Measurements from ENCODE around the gene DDX56. TPM values are rescaled to one million over a fixed set of nuclear protein-coding genes. Genes with fewer than 3 reads are reported as not detected.
A peak's percentile ranks its signal among the peaks of the same experiment; 100 is the strongest.

DDX56 gene
- total and polyA plus RNA-seq, 9 of the 15 experiments (the other 6 are each of a cell fraction or from before 2014, with no cell fraction given) = 33.0 to 145 (median 102) TPM

DNA sequence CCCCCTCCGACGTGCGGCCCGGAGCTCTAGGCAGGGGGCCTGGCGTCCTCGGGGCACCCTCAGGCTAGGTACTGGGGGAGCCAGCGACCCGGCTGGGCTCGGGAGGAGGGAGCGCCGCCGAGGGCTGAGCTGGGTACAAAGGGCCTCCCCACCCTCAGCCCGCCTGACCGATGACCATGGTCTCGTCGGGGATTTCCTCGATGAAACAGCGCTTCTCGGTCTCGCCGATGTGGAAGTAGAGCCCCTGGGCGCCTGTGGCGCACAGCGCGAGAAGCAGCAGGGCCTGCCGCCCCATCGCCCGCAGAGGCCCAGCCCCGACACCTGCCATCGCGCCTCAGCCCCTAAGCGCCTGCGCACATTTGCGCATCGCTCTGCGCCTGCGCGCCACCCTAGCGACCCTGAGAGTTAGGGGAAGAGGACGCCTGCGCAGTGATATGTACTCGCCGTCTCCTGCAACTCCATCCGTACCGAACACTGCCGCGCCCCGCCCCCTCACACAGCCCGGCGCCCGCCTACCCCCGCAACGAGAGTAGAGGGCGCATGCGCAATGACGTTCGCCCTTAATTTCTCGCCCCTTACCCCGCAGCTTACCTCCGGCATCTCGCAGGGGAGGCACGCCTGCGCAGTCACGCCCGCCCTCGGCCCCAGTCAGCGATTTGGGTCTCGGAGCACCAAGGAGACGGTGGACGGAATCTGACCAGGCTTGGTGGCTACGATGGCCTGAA is 8.3 kb upstream of the DDX56 start, which contains the start of gene TMED4 (continued):
- TF ChIP-seq JUND (IDR thresholded peaks at IDR 0.05; ENCODE audit: borderline replicate concordance, low read depth, low read length) (peak; percentile 58), JUND (tag; IDR thresholded peaks at IDR 0.05; ENCODE audit: borderline replicate concordance, low read depth, low read length) (0 out of 3 replicates have a peak, but pooled peaks have one; percentile 18), SMAD2 (IDR thresholded peaks at IDR 0.05; ENCODE audit: low read depth, low read length) (no peak), NCOR1 (IDR thresholded peaks at IDR 0.05) (no peak), POLR2B (IDR thresholded peaks at IDR 0.05; ENCODE audit: low read depth, partially characterized antibody) (peak; percentile 96), THAP12 (CRISPR knock-in tag; IDR thresholded peaks at IDR 0.05) (peak; percentile 76), ETV5 (CRISPR knock-in tag; IDR thresholded peaks at IDR 0.05; ENCODE audit: low read depth) (no peak; the same call in 1 of the 2 replicates), ERF (CRISPR knock-in tag; IDR thresholded peaks at IDR 0.05) (peak; percentile 41; the same call in 1 of the 2 replicates), NUFIP1 (IDR thresholded peaks at IDR 0.05; ENCODE audit: partially characterized antibody) (no peak), SETDB1 (IDR thresholded peaks at IDR 0.05; ENCODE audit: low read length) (no peak), ELF4 (CRISPR knock-in tag; IDR thresholded peaks at IDR 0.05) (peak; percentile 9; the same call in 1 of the 2 replicates), ZNF134 (CRISPR knock-in tag; conservative IDR thresholded peaks at IDR 0.05) (no peak), ZBTB8A (IDR thresholded peaks at IDR 0.05; ENCODE audit: partially characterized antibody) (no peak), ZNF24 (IDR thresholded peaks at IDR 0.05) (no peak), PURB (CRISPR knock-in tag; IDR thresholded peaks at IDR 0.05; ENCODE audit: low read depth) (no peak), LARP7 (IDR thresholded peaks at IDR 0.05) (no peak), HNRNPLL (IDR thresholded peaks at IDR 0.05; ENCODE audit: low read depth, low read length, poor library complexity, severe bottlenecking) (no peak), EP400 (IDR thresholded peaks at IDR 0.05) (peak; percentile 34; the same call in 1 of the 2 replicates), BRD9 (IDR thresholded peaks at IDR 0.05; ENCODE audit: low read depth, partially characterized antibody) (no peak), CHD1 (IDR thresholded peaks at IDR 0.05; ENCODE audit: low read length) (peak; percentile 70)
- TF ChIP-seq, protein P1, sequence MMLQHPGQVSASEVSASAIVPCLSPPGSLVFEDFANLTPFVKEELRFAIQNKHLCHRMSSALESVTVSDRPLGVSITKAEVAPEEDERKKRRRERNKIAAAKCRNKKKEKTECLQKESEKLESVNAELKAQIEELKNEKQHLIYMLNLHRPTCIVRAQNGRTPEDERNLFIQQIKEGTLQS (IDR thresholded peaks at IDR 0.05) = no peak
- TF ChIP-seq, protein P1 (CRISPR knock-in tag; conservative IDR thresholded peaks at IDR 0.05) = 0 out of 2 replicates have a peak, but pooled peaks have one; percentile 28
- TF ChIP-seq, protein P2, sequence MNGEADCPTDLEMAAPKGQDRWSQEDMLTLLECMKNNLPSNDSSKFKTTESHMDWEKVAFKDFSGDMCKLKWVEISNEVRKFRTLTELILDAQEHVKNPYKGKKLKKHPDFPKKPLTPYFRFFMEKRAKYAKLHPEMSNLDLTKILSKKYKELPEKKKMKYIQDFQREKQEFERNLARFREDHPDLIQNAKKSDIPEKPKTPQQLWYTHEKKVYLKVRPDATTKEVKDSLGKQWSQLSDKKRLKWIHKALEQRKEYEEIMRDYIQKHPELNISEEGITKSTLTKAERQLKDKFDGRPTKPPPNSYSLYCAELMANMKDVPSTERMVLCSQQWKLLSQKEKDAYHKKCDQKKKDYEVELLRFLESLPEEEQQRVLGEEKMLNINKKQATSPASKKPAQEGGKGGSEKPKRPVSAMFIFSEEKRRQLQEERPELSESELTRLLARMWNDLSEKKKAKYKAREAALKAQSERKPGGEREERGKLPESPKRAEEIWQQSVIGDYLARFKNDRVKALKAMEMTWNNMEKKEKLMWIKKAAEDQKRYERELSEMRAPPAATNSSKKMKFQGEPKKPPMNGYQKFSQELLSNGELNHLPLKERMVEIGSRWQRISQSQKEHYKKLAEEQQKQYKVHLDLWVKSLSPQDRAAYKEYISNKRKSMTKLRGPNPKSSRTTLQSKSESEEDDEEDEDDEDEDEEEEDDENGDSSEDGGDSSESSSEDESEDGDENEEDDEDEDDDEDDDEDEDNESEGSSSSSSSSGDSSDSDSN (IDR thresholded peaks at IDR 0.05; ENCODE audit: borderline replicate concordance in 1 of 2, low read depth in 2 of 2, low read length in 2 of 2) = 0 out of 4 replicates have a peak, but pooled peaks have one; percentile 12 to 24
